Epithelial cell of esophagus (primary cell): Measurements from ENCODE around the gene TMEM245.

Experiments used
- DNase-seq: peaks from one replicate; pipeline ENCODE4 v3.0.0; 2010; ENCODE audit warnings: low read depth
- H3K4me3 ChIP-seq: 2 replicates; pipeline ENCODE4 v1.5.1; 2011; ENCODE audit warnings: mild to moderate bottlenecking, low read length, control low read depth
- CTCF ChIP-seq: IDR thresholded peaks from 2 replicates; pipeline ENCODE4 v1.5.1; 2011; ENCODE audit warnings: low read depth, mild to moderate bottlenecking, low read length, control low read depth, inconsistent platforms; ENCODE audit not compliant: insufficient read depth; ENCODE audit errors: missing control alignments

TMEM245 gene

GRCh38 chr9:109149722-109150121 is 30.0 kb upstream of the TMEM245 start:
- DNase-seq: no peak
- TF ChIP-seq CTCF: no peak
- H3K4me3 ChIP-seq: no peak overlapping the region

GRCh38 chr9:109149089-109149488 is 29.3 kb upstream of the TMEM245 start:
- H3K4me3 ChIP-seq: no peak overlapping the region
- DNase-seq: no peak
- TF ChIP-seq CTCF: no peak

GRCh38 chr9:109145051-109145450 is 25.3 kb upstream of the TMEM245 start:
- H3K4me3 ChIP-seq: no peak overlapping the region
- DNase-seq: no peak
- no peak for TF ChIP-seq CTCF

GRCh38 chr9:109143881-109144562 is 24.3 kb upstream of the TMEM245 start:
- TF ChIP-seq CTCF: peak; percentile 48
- peak; percentile 38 for DNase-seq

GRCh38 chr9:109141375-109141774 is 21.6 kb upstream of the TMEM245 start:
- no peak overlapping the region for H3K4me3 ChIP-seq
- DNase-seq: no peak
- no peak for TF ChIP-seq CTCF

More at GRCh38 chr9:109143881-109144562, 24.3 kb upstream of the TMEM245 start:
- H3K4me3 ChIP-seq: no peak overlapping the region

- no peak for TF ChIP-seq CTCF
- DNase-seq: peak; percentile 71
- H3K4me3 ChIP-seq: no peak overlapping the region
Observed at GRCh38 chr9:109139851-109140250, 20.1 kb upstream of the TMEM245 start.

- H3K4me3 ChIP-seq: no peak overlapping the region
- no peak for DNase-seq
Observed at GRCh38 chr9:109138421-109138820, 18.7 kb upstream of the TMEM245 start.

More at GRCh38 chr9:109138421-109138820, 18.7 kb upstream of the TMEM245 start:
- no peak for TF ChIP-seq CTCF
